Tibial artery (tissue), 4 donors: ENCODE measurements around the gene PTPN20.
A peak's percentile ranks its signal among the peaks of the same experiment; 100 is the strongest.
"Not testable (repeated sequence)": the region's sequence is repeated elsewhere in the genome, so short reads cannot be mapped to it uniquely, and the experiment has no call there.

Experiments
- DNase-seq, 2 donors: peaks; one replicate each; pipeline ENCODE4 v3.0.0-alpha.2; 2019
- H3K27ac ChIP-seq, 2 donors: fragments of 200-600 bp; sonication (generic) in 1 of 2; 1 replicate in 1 of 2; 2 replicates in 1 of 2; pipeline ENCODE4 v1.5.1; 2018 to 2019; ENCODE audit warnings: mild to moderate bottlenecking in 1 of 2
- H3K27me3 ChIP-seq, 2 donors: fragments of 200-600 bp; sonication (generic) in 1 of 2; one replicate each; pipeline versions ENCODE4 v1.5.1 to v1.6.0; 2016 to 2019
- H3K36me3 ChIP-seq, 3 donors: fragments of 200-600 bp; sonication (generic) in 2 of 3; one replicate each; pipeline ENCODE4 v1.5.1; 2016 to 2019; ENCODE audit warnings: mild to moderate bottlenecking in 2 of 3
- H3K4me1 ChIP-seq, 4 donors: fragments of 200-600 bp; sonication (generic) in 2 of 4; 1 replicate in 3 of 4; 2 replicates in 1 of 4; pipeline ENCODE4 v1.5.1; 2016 to 2019
- H3K4me3 ChIP-seq, 2 donors: fragments of 200-600 bp; sonication (generic) in 1 of 2; 1 replicate in 1 of 2; 2 replicates in 1 of 2; pipeline ENCODE4 v1.5.1; 2018 to 2019; ENCODE audit warnings: mild to moderate bottlenecking in 2 of 2
- H3K9me3 ChIP-seq, 3 donors: fragments of 200-600 bp; sonication (generic) in 1 of 3; one replicate each; pipeline ENCODE4 v1.5.1; 2016 to 2019
- intact Hi-C: fragments of 100-400 bp; cut with DNase I; formaldehyde crosslinking; loops from one replicate; pipeline ENCODE4 v1.15.0; 2023; ENCODE audit warnings: low total_unique reads

The PTPN20 gene

GRCh38 chr10:46911144-46911876 lies at the start of gene PTPN20:
TSS of gene PTPN20 (plus strand) at chr10:46911428. CDS start at chr10:46932500, 21,072 bp downstream.
- H3K27ac ChIP-seq, H3K9me3 ChIP-seq, intact Hi-C loops, H3K36me3 ChIP-seq, H3K27me3 ChIP-seq, H3K4me1 ChIP-seq: not testable (repeated sequence)
- DNase-seq, result peak in 1 of 2 donors; percentile 67
- peak within 1 kb of the TSS in 1 of 2 donors; percentile 28 for H3K4me3 ChIP-seq

GRCh38 chr10:46869716-46870115 lies 41.5 kb upstream of the PTPN20 start:
- H3K4me1 ChIP-seq, H3K36me3 ChIP-seq, H3K4me3 ChIP-seq, DNase-seq, H3K9me3 ChIP-seq, H3K27ac ChIP-seq, intact Hi-C loops, H3K27me3 ChIP-seq: not testable (repeated sequence)

GRCh38 chr10:46871583-46871982 lies 39.6 kb upstream of the PTPN20 start:
- intact Hi-C loops, H3K9me3 ChIP-seq, H3K36me3 ChIP-seq, DNase-seq, H3K4me1 ChIP-seq, H3K4me3 ChIP-seq, H3K27ac ChIP-seq, H3K27me3 ChIP-seq: not testable (repeated sequence)

GRCh38 chr10:46875304-46875703 lies 35.9 kb upstream of the PTPN20 start:
- H3K27me3 ChIP-seq, intact Hi-C loops, H3K4me3 ChIP-seq, DNase-seq, H3K27ac ChIP-seq, H3K9me3 ChIP-seq, H3K36me3 ChIP-seq, H3K4me1 ChIP-seq: not testable (repeated sequence)

- H3K9me3 ChIP-seq, DNase-seq, H3K4me1 ChIP-seq, H3K36me3 ChIP-seq, H3K27me3 ChIP-seq, H3K27ac ChIP-seq, intact Hi-C loops, H3K4me3 ChIP-seq: not testable (repeated sequence)
These were observed 34.5 kb upstream of the PTPN20 start for GRCh38 chr10:46876773-46877172.

- H3K4me3 ChIP-seq, H3K9me3 ChIP-seq, intact Hi-C loops, H3K27ac ChIP-seq, H3K27me3 ChIP-seq, DNase-seq, H3K36me3 ChIP-seq, H3K4me1 ChIP-seq: not testable (repeated sequence)
These were observed 32.5 kb upstream of the PTPN20 start for GRCh38 chr10:46878761-46879160.

- DNase-seq, H3K4me1 ChIP-seq, H3K9me3 ChIP-seq, H3K36me3 ChIP-seq, H3K4me3 ChIP-seq, H3K27me3 ChIP-seq, intact Hi-C loops, H3K27ac ChIP-seq: not testable (repeated sequence)
These were observed 20.2 kb upstream of the PTPN20 start for GRCh38 chr10:46890813-46891611.

- H3K27ac ChIP-seq, H3K4me3 ChIP-seq, intact Hi-C loops, DNase-seq, H3K36me3 ChIP-seq, H3K4me1 ChIP-seq, H3K27me3 ChIP-seq, H3K9me3 ChIP-seq: not testable (repeated sequence)
These were observed 14.2 kb upstream of the PTPN20 start for GRCh38 chr10:46896762-46897692.

- H3K9me3 ChIP-seq, DNase-seq, intact Hi-C loops, H3K4me1 ChIP-seq, H3K4me3 ChIP-seq, H3K36me3 ChIP-seq, H3K27me3 ChIP-seq, H3K27ac ChIP-seq: not testable (repeated sequence)
These were observed 10.0 kb upstream of the PTPN20 start for GRCh38 chr10:46901247-46901646.

GRCh38 chr10:46903874-46904273 lies 7.4 kb upstream of the PTPN20 start:
- H3K9me3 ChIP-seq, H3K36me3 ChIP-seq, intact Hi-C loops, DNase-seq, H3K27ac ChIP-seq, H3K27me3 ChIP-seq, H3K4me1 ChIP-seq, H3K4me3 ChIP-seq: not testable (repeated sequence)

GRCh38 chr10:46906359-46906758 lies 4.9 kb upstream of the PTPN20 start:
- H3K27ac ChIP-seq, H3K4me1 ChIP-seq, H3K36me3 ChIP-seq, H3K9me3 ChIP-seq, intact Hi-C loops, H3K27me3 ChIP-seq, H3K4me3 ChIP-seq, DNase-seq: not testable (repeated sequence)

- DNase-seq, H3K27me3 ChIP-seq, H3K9me3 ChIP-seq, H3K4me3 ChIP-seq, H3K4me1 ChIP-seq, H3K36me3 ChIP-seq, H3K27ac ChIP-seq, intact Hi-C loops: not testable (repeated sequence)
These were observed 3.8 kb upstream of the PTPN20 start for GRCh38 chr10:46907185-46908117.

GRCh38 chr10:46922498-46922897 lies 11.3 kb downstream of the PTPN20 start:
- H3K4me1 ChIP-seq, H3K4me3 ChIP-seq, H3K36me3 ChIP-seq, H3K9me3 ChIP-seq, intact Hi-C loops, H3K27ac ChIP-seq, DNase-seq, H3K27me3 ChIP-seq: not testable (repeated sequence)
